ENCODE data around the gene LTBP1. TPM values are rescaled to one million over a fixed set of nuclear protein-coding genes. Genes with fewer than 3 reads are reported as not detected.

LTBP1 gene
- total RNA-seq, 3 donors from 2014 or later = 13.3 to 18.7 (median 17.4) TPM

- H3K36me3 ChIP-seq = no peaks in the 10 kb centered on the region
- no peaks in the 10 kb centered on the region for H3K27me3 ChIP-seq
- intact Hi-C loops (cut with DNase I; ENCODE audit: low total_unique reads) = no loop called here
- H3K4me3 ChIP-seq = no peak overlapping the region
- TF ChIP-seq CTCF (IDR thresholded peaks at IDR 0.05) = no peak
- no peak for TF ChIP-seq POLR2AphosphoS5 (IDR thresholded peaks at IDR 0.05)
- TF ChIP-seq POLR2A (IDR thresholded peaks at IDR 0.05) = no peak
- H3K4me1 ChIP-seq = no peaks in the 10 kb centered on the region
- no peaks in the 10 kb centered on the region for H3K9me3 ChIP-seq
- no peak overlapping the region for H3K27ac ChIP-seq
- no peak for DNase-seq (ENCODE audit: low spot score in 2 of 2)
Observed at GRCh38 chr2:33220533-33220932, 273.8 kb downstream of the LTBP1 start.

- Histone ChIP-seq H3K27me3 (no peaks in the 10 kb centered on the region), H3K9me3 (no peaks in the 10 kb centered on the region), H3K27ac (no peak overlapping the region), H3K4me1 (no peaks in the 10 kb centered on the region), H3K36me3 (no peaks in the 10 kb centered on the region), H3K4me3 (no peak overlapping the region)
- TF ChIP-seq POLR2AphosphoS5 (IDR thresholded peaks at IDR 0.05) = no peak
- TF ChIP-seq POLR2A (IDR thresholded peaks at IDR 0.05) = no peak
- DNase-seq (ENCODE audit: low spot score in 2 of 2) = no peak
- intact Hi-C loops (cut with DNase I; ENCODE audit: low total_unique reads) = no loop called here
Observed at GRCh38 chr2:33221046-33221784, 274.5 kb downstream of the LTBP1 start.

- intact Hi-C loops (cut with DNase I; ENCODE audit: low total_unique reads) = no loop called here
- H3K9me3 ChIP-seq = no peaks in the 10 kb centered on the region
- TF ChIP-seq POLR2A (IDR thresholded peaks at IDR 0.05) (no peak), CTCF (IDR thresholded peaks at IDR 0.05) (no peak), POLR2AphosphoS5 (IDR thresholded peaks at IDR 0.05) (no peak)
- H3K27ac ChIP-seq = no peak overlapping the region
- H3K4me3 ChIP-seq = no peak overlapping the region
- no peaks in the 10 kb centered on the region for H3K36me3 ChIP-seq
- DNase-seq (ENCODE audit: low spot score in 2 of 2) = no peak
- H3K4me1 ChIP-seq = no peaks in the 10 kb centered on the region
- H3K27me3 ChIP-seq = no peaks in the 10 kb centered on the region
Observed at GRCh38 chr2:33222309-33222708, 275.6 kb downstream of the LTBP1 start.

- intact Hi-C loops (cut with DNase I; ENCODE audit: low total_unique reads) = no loop called here
- no peaks in the 10 kb centered on the region for H3K27me3 ChIP-seq
- no peak overlapping the region for H3K4me3 ChIP-seq
- no peak for DNase-seq (ENCODE audit: low spot score in 2 of 2)
- H3K9me3 ChIP-seq = no peaks in the 10 kb centered on the region
- no peaks in the 10 kb centered on the region for H3K4me1 ChIP-seq
- no peak for TF ChIP-seq POLR2AphosphoS5 (IDR thresholded peaks at IDR 0.05)
- no peak for TF ChIP-seq CTCF (IDR thresholded peaks at IDR 0.05)
- TF ChIP-seq POLR2A (IDR thresholded peaks at IDR 0.05) = no peak
- no peak overlapping the region for H3K27ac ChIP-seq
- no peaks in the 10 kb centered on the region for H3K36me3 ChIP-seq
Observed at GRCh38 chr2:33223856-33224255, 277.1 kb downstream of the LTBP1 start.

- DNase-seq (ENCODE audit: low spot score in 2 of 2) = no peak
- Histone ChIP-seq H3K4me1 (no peaks in the 10 kb centered on the region), H3K9me3 (no peaks in the 10 kb centered on the region), H3K27me3 (no peaks in the 10 kb centered on the region), H3K4me3 (no peak overlapping the region), H3K36me3 (no peaks in the 10 kb centered on the region), H3K27ac (no peak overlapping the region)
- no peak for TF ChIP-seq POLR2A (IDR thresholded peaks at IDR 0.05)
- TF ChIP-seq POLR2AphosphoS5 (IDR thresholded peaks at IDR 0.05) = no peak
- intact Hi-C loops (cut with DNase I; ENCODE audit: low total_unique reads) = no loop called here
Observed at GRCh38 chr2:33225350-33225749, 278.6 kb downstream of the LTBP1 start.

- H3K27ac ChIP-seq = no peak overlapping the region
- no peaks in the 10 kb centered on the region for H3K4me1 ChIP-seq
- no peak for TF ChIP-seq POLR2AphosphoS5 (IDR thresholded peaks at IDR 0.05)
- no peak for TF ChIP-seq POLR2A (IDR thresholded peaks at IDR 0.05)
- TF ChIP-seq CTCF (IDR thresholded peaks at IDR 0.05) = no peak
- H3K27me3 ChIP-seq = no peaks in the 10 kb centered on the region
- intact Hi-C loops (cut with DNase I; ENCODE audit: low total_unique reads) = no loop called here
- H3K36me3 ChIP-seq = no peaks in the 10 kb centered on the region
- no peak for DNase-seq (ENCODE audit: low spot score in 2 of 2)
- H3K9me3 ChIP-seq = no peaks in the 10 kb centered on the region
- H3K4me3 ChIP-seq = no peak overlapping the region
Observed at GRCh38 chr2:33226546-33226945, 279.8 kb downstream of the LTBP1 start.

All from breast epithelium (tissue), 4 donors.